HepG2 (cell line): ENCODE results near the gene ZNHIT6. TPM values are rescaled to one million over a fixed set of nuclear protein-coding genes. Genes with fewer than 3 reads are reported as not detected.

Experiments used
- ATAC-seq: fragments of 200-7000 bp; cut with Tn5 transposase; 3 replicates; pipeline ENCODE4 v1.9.1; 2020; ENCODE audit warnings: mild to moderate bottlenecking, moderate library complexity
- BruUV-seq: library from RNA; stranded (reverse); fragments of 400-500 nt; replicated peaks from 2 replicates; lab custom pipeline; 2021; lab: Mats Ljungman, UMichigan
- CTCF ChIA-PET: fragments of 300-600 bp; formaldehyde crosslinking; extraction: SDS; loops from one replicate; lab custom pipeline; 2021; ENCODE audit warnings: low total read pairs, inconsistent platforms, low intra/inter-chr PET ratio; lab: Yijun Ruan, JAX
- POLR2A ChIA-PET: fragments of 350-600 bp; sonication (Branson Sonifier 250); formaldehyde crosslinking; loops from one replicate; lab custom pipeline; 2020; ENCODE audit warnings: antibody characterized with exemption, inconsistent platforms; lab: Yijun Ruan, JAX
- DNase-seq: peaks from one replicate; pipeline ENCODE4 v3.0.0-alpha.2; 2015; ENCODE audit warnings: low spot score
- FAIRE-seq: peaks from 3 replicates; lab custom pipeline; 2011; peaks lifted over from hg19 to GRCh38; lab: Jason Lieb, UNC
- H2AFZ ChIP-seq: one replicate; pipeline ENCODE4 v1.6.1; 2011; ENCODE audit warnings: low read length, inconsistent platforms
- H3K27ac ChIP-seq: fragments of 300-600 bp; 3 replicates; pipeline ENCODE4 v1.8.0; 2011; ENCODE audit warnings: mixed run types, mild to moderate bottlenecking, mixed read lengths, low read length, inconsistent platforms; ENCODE audit not compliant: insufficient read depth; ENCODE audit errors: extremely low read length
- H3K27me3 ChIP-seq, 2 experiments: fragments of 200-600 bp in 1 of 2; 2 replicates in 1 of 2; 3 replicates in 1 of 2; pipeline versions ENCODE4 v1.6.0 to v1.8.0; 2011; ENCODE audit warnings: low read length in 2 of 2, mild to moderate bottlenecking in 2 of 2, moderate library complexity in 2 of 2, inconsistent platforms in 1 of 2; ENCODE audit not compliant: insufficient read depth in 2 of 2, control insufficient read depth in 1 of 2
- H3K36me3 ChIP-seq, 2 experiments: fragments of 200-600 bp in 1 of 2; replicated peaks in 1 of 2; 2 replicates in 1 of 2; 3 replicates in 1 of 2; pipeline versions ENCODE4 v1.5.1 to v1.8.0; 2011; ENCODE audit warnings: low read length in 2 of 2, inconsistent platforms in 1 of 2; ENCODE audit not compliant: insufficient read depth in 2 of 2, control insufficient read depth in 1 of 2
- H3K4me1 ChIP-seq: 2 replicates; pipeline ENCODE4 v1.5.1; 2012; ENCODE audit warnings: low read length, inconsistent platforms; ENCODE audit not compliant: insufficient read depth
- H3K4me2 ChIP-seq: 2 replicates; pipeline ENCODE4 v1.6.0; 2011; ENCODE audit warnings: low read depth, low read length, inconsistent platforms
- H3K4me3 ChIP-seq, 3 experiments: fragments of 200-600 bp in 1 of 3; sonication (generic), shearing (Covaris generic) in 1 of 3; replicated peaks in 1 of 3; 2 replicates each; pipeline ENCODE4 v1.5.1; 2011 to 2016; ENCODE audit warnings: low read length in 3 of 3, inconsistent platforms in 2 of 3, low read depth in 2 of 3, mild to moderate bottlenecking in 2 of 3, control low read depth in 1 of 3, mixed read lengths in 1 of 3; ENCODE audit not compliant: insufficient read depth in 1 of 3
- H3K79me2 ChIP-seq: one replicate; pipeline ENCODE4 v1.6.1; 2011; ENCODE audit warnings: low read length, inconsistent platforms; ENCODE audit not compliant: insufficient read depth
- H3K9ac ChIP-seq: 2 replicates; pipeline ENCODE4 v1.6.0; 2011; ENCODE audit warnings: mild to moderate bottlenecking, low read depth, low read length, inconsistent platforms; ENCODE audit not compliant: insufficient read depth
- H3K9me3 ChIP-seq: 2 replicates; pipeline ENCODE4 v1.5.1; 2012; ENCODE audit warnings: mild to moderate bottlenecking, low read length
- H4K20me1 ChIP-seq: 2 replicates; pipeline ENCODE4 v1.6.0; 2011; ENCODE audit warnings: inconsistent platforms, mild to moderate bottlenecking, low read length, moderate library complexity; ENCODE audit not compliant: insufficient read depth
- AGO1 ChIP-seq: fragments of 200-400 bp; formaldehyde crosslinking; IDR thresholded peaks from 2 replicates; pipeline ENCODE4 v1.6.1; 2017; ENCODE audit warnings: mild to moderate bottlenecking, low read depth, low read length, moderate library complexity; ENCODE audit not compliant: poor library complexity, severe bottlenecking
- ARHGAP35 ChIP-seq: sonication (generic); formaldehyde crosslinking; IDR thresholded peaks from 2 replicates; pipeline ENCODE4 v1.9.0; 2022; ENCODE audit warnings: mild to moderate bottlenecking, inconsistent platforms, moderate library complexity, missing genetic modification reagents, borderline replicate concordance
- CHD4 ChIP-seq: fragments of 200-600 bp; sonication (generic); IDR thresholded peaks from 2 replicates; pipeline ENCODE4 v1.7.0; 2017; ENCODE audit warnings: mild to moderate bottlenecking, low read length, borderline replicate concordance
- NFYC ChIP-seq: IDR thresholded peaks from 2 replicates; pipeline ENCODE4 v1.6.1; 2016; ENCODE audit warnings: missing genetic modification reagents, missing compliant biosample characterization
- ZEB1 ChIP-seq: IDR thresholded peaks from 2 replicates; pipeline ENCODE4 v1.6.1; 2012; ENCODE audit warnings: mild to moderate bottlenecking, low read depth, inconsistent platforms; ENCODE audit not compliant: insufficient replicate concordance
- ZNF10 ChIP-seq: sonication (generic); formaldehyde crosslinking; IDR thresholded peaks from 2 replicates; pipeline ENCODE4 v1.4.0; 2020; ENCODE audit warnings: mild to moderate bottlenecking, low read depth, missing genetic modification reagents, borderline replicate concordance
- ZNF382 ChIP-seq: sonication (generic); formaldehyde crosslinking; IDR thresholded peaks from 2 replicates; pipeline ENCODE4 v1.5.0; 2020; ENCODE audit warnings: missing genetic modification reagents, mild to moderate bottlenecking, borderline replicate concordance
- ZNF629 ChIP-seq: sonication (generic); formaldehyde crosslinking; conservative IDR thresholded peaks from 2 replicates; pipeline ENCODE4 v1.5.0; 2020; ENCODE audit warnings: missing genetic modification reagents
- ZNF839 ChIP-seq: sonication (generic); formaldehyde crosslinking; IDR thresholded peaks from 2 replicates; pipeline ENCODE4 v1.4.0; 2020; ENCODE audit warnings: missing genetic modification reagents, mild to moderate bottlenecking, borderline replicate concordance
- WGBS: methylation state at CpG from one replicate; pipeline ENCODE4 v1.1.6; 2017; ENCODE audit warnings: low lambda C conversion rate; 5-methylcytosine and 5-hydroxymethylcytosine counted together
- in situ Hi-C: cut with HindIII; loops from 2 replicates; pipeline ENCODE4 v1.10.0; 2017; ENCODE audit warnings: low pct_unique_long_range_greater_than_20kb; ENCODE audit not compliant: extremely low pct_ligation_motif_present
- intact Hi-C: fragments of 100-400 bp; cut with micrococcal nuclease; formaldehyde crosslinking; loops from one replicate; pipeline ENCODE4 v1.10.0; 2022; ENCODE audit not compliant: unreplicated experiment
- polyA plus RNA-seq, 8 experiments: library from polyadenylated mRNA; depleted of rRNA in 3 of 8; stranded (reverse) in 7 of 8; unstranded in 1 of 8; fragments of >200 nt; fragmentation: Illumina TruSeq in 4 of 8; extraction: Trizol in 4 of 8; gene quantifications; 2 replicates each; pipeline versions ENCODE4 v1.2.1 to v1.2.3, GENCODE V29; 2011 to 2016; ENCODE audit warnings: low read depth in 4 of 8, missing spikeins in 1 of 8, mixed read lengths in 1 of 8; ENCODE audit not compliant: insufficient read depth in 1 of 8
- total RNA-seq, 5 experiments: library from RNA; depleted of rRNA; stranded (reverse); fragments of >200 nt; fragmentation: Illumina TruSeq; extraction: Trizol; gene quantifications; 2 replicates each; pipeline ENCODE4 v1.2.3, GENCODE V29; 2016; ENCODE audit warnings: low read depth in 1 of 5
- TF ChIP-seq, protein P1 (sequence below): sonication (generic); formaldehyde crosslinking; IDR thresholded peaks from 2 replicates; pipeline ENCODE4 v1.5.1; 2020; ENCODE audit warnings: mild to moderate bottlenecking, missing genetic modification reagents

ZNHIT6 gene
- total and polyA plus RNA-seq, 2 of the 13 experiments (the other 11 are each of a cell fraction or from before 2014, with no cell fraction given), result 6.0 to 15.2 TPM

DNA sequence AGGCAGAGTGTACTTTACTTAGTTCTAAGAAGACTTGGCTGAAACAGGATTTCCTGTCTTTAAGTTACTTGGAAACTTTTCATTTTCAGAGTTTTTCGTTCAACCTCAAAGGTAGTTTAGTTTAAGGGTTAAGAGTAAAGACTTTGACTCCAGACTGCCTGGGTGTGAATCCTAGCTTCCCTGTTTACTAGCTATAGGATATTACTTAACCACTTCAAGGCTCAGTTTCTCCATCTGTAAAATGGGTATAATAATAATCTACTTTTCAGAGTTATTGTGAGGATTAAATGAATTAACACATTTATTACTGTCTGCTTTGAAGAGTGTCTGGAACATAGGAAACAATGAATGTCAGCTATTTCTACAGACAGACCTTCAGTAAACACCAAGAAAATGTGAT is 30.0 kb downstream of the ZNHIT6 start:
- H3K4me1 ChIP-seq, result peaks cover 32% of the 10 kb centered on the region
- CTCF ChIA-PET, result no interaction called here
- intact Hi-C loops, result no loop called here
- POLR2A ChIA-PET, result no interaction called here
- H3K4me2 ChIP-seq, result no peak overlapping the region
- DNase-seq (no peak), FAIRE-seq (no peak), ATAC-seq (no peak)
- no peaks in the 10 kb centered on the region for H4K20me1 ChIP-seq
- BruUV-seq, result no TSS peak
- no peak overlapping the region for H3K4me3 ChIP-seq
- TF ChIP-seq AGO1 (no peak), ZNF10 (no peak), ZNF629 (CRISPR knock-in tag) (peak; percentile 90), NFYC (no peak), CHD4 (peak; percentile 91; the same call in 1 of the 2 replicates)
- no peak overlapping the region for H3K27ac ChIP-seq
- H3K9me3 ChIP-seq, result no peaks in the 10 kb centered on the region
- H3K79me2 ChIP-seq, result peaks cover 6% of the 10 kb centered on the region
- no peaks in the 10 kb centered on the region for H3K27me3 ChIP-seq
- no peak overlapping the region for H3K9ac ChIP-seq
- in situ Hi-C loops, result no loop called here
- WGBS, result 93% methylated on average over 1 of the region's 1 CpG
- no peak overlapping the region for H2AFZ ChIP-seq
- peaks cover 7 to 27% of the 10 kb centered on the region in 2 experiments for H3K36me3 ChIP-seq

DNA sequence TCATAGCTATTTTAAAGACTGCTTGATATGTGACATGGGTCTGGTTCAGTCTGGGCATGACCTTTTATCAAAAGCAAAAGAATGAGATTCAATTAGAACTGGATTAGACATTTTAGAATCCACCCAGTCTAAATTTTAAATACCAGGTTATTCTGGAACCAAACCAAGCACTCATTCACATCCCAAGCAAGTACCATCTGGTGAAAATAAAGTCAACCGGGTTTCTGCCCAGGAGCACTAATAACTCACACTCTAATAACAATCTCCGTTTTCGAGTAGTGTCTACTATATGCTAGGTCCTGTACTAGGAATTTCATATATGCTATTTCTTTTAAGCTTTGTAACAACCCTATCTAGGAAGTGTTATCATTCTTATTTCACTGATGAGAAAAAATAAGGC is 30.6 kb downstream of the ZNHIT6 start:
- ATAC-seq, result no peak

More for the DNA sequence above, 30.6 kb downstream of the ZNHIT6 start:
- Histone ChIP-seq H3K27ac (no peak overlapping the region), H3K27me3 (no peaks in the 10 kb centered on the region), H3K4me1 (peaks cover 27% of the 10 kb centered on the region), H3K79me2 (peaks cover 2% of the 10 kb centered on the region), H4K20me1 (no peaks in the 10 kb centered on the region), H3K9me3 (no peaks in the 10 kb centered on the region), H3K4me3 (no peak overlapping the region), H3K36me3 (peaks cover 7 to 27% of the 10 kb centered on the region in 2 experiments), H3K9ac (no peak overlapping the region), H3K4me2 (no peak overlapping the region), H2AFZ (no peak overlapping the region)
- 96% methylated on average over 3 of the region's 3 CpGs for WGBS
- POLR2A ChIA-PET, result no interaction called here
- no TSS peak for BruUV-seq
- FAIRE-seq (no peak), DNase-seq (no peak)
- in situ Hi-C loops (no loop called here), intact Hi-C loops (no loop called here)
- TF ChIP-seq ZNF839 (CRISPR knock-in tag) (no peak), ARHGAP35 (CRISPR knock-in tag) (no peak), ZEB1 (no peak), ZNF382 (CRISPR knock-in tag) (no peak)
- TF ChIP-seq, protein P1, sequence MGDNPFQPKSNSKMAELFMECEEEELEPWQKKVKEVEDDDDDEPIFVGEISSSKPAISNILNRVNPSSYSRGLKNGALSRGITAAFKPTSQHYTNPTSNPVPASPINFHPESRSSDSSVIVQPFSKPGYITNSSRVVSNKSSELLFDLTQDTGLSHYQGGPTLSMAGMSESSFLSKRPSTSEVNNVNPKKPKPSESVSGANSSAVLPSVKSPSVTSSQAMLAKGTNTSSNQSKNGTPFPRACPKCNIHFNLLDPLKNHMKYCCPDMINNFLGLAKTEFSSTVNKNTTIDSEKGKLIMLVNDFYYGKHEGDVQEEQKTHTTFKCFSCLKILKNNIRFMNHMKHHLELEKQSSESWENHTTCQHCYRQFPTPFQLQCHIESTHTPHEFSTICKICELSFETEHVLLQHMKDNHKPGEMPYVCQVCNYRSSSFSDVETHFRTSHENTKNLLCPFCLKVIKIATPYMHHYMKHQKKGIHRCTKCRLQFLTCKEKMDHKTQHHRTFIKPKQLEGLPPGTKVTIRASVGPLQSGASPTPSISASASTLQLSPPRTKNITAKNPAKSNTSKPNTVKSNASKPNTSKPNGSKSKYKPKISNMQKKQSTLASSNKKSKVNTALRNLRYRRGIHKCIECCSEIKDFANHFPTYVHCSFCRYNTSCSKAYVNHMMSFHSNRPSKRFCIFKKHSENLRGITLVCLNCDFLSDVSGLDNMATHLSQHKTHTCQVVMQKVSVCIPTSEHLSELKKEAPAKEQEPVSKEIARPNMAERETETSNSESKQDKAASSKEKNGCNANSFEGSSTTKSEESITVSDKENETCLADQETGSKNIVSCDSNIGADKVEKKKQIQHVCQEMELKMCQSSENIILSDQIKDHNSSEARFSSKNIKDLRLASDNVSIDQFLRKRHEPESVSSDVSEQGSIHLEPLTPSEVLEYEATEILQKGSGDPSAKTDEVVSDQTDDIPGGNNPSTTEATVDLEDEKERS, result no peak
- CTCF ChIA-PET, result no interaction called here
